ENCODE measurements around the gene ANKRD24. TPM values are rescaled to one million over a fixed set of nuclear protein-coding genes. Genes with fewer than 3 reads are reported as not detected.

Gene ANKRD24
- polyA plus RNA-seq, 3 donors from 2014 or later: 0.24 TPM; not detected in 2

GRCh38 chr19:4197228-4197624 is 14.7 kb downstream of the ANKRD24 start:
- H3K27me3 Mint-ChIP-seq (ENCODE audit: low read depth in 3 of 3): peaks cover 11 to 31% (median 27%) of the 10 kb centered on the region in 3 donors
- H3K36me3 Mint-ChIP-seq: peaks cover 6 to 11% (median 7%) of the 10 kb centered on the region in 3 donors
- DNase-seq: no peak
- peaks cover 7 to 11% of the 10 kb centered on the region in 2 donors for H3K4me1 Mint-ChIP-seq
- H3K4me3 Mint-ChIP-seq: peak overlapping the region in 1 of 5 donors; percentile 21
- H3K9me3 Mint-ChIP-seq: peaks cover 0 to 9% (median 2%) of the 10 kb centered on the region in 6 donors
- peak overlapping the region in 1 of 6 donors; percentile 51 for H3K27ac Mint-ChIP-seq

GRCh38 chr19:4197625-4198466 is 15.4 kb downstream of the ANKRD24 start:
- Mint-ChIP-seq H3K27ac (peak overlapping the region in 2 of 6 donors; percentile 29 to 51), H3K9me3 (peaks cover 0 to 9% (median 2%) of the 10 kb centered on the region in 6 donors), H3K4me3 (no peak overlapping the region), H3K36me3 (peaks cover 6 to 11% (median 7%) of the 10 kb centered on the region in 3 donors), H3K27me3 (ENCODE audit: low read depth in 3 of 3) (peaks cover 11 to 31% (median 27%) of the 10 kb centered on the region in 3 donors), H3K4me1 (peaks cover 7 to 11% of the 10 kb centered on the region in 2 donors)
- no peak for DNase-seq

- peaks cover 0 to 9% (median 2%) of the 10 kb centered on the region in 6 donors for H3K9me3 Mint-ChIP-seq
- H3K4me3 Mint-ChIP-seq: no peak overlapping the region
- H3K36me3 Mint-ChIP-seq: peaks cover 6 to 11% (median 7%) of the 10 kb centered on the region in 3 donors
- no peak overlapping the region for H3K27ac Mint-ChIP-seq
- H3K4me1 Mint-ChIP-seq: peaks cover 7 to 11% of the 10 kb centered on the region in 2 donors
- DNase-seq: no peak
- peaks cover 11 to 32% (median 25%) of the 10 kb centered on the region in 3 donors for H3K27me3 Mint-ChIP-seq (ENCODE audit: low read depth in 3 of 3)
Measured at GRCh38 chr19:4198467-4199126, 16.1 kb downstream of the ANKRD24 start.

GRCh38 chr19:4199699-4200293 is 17.3 kb downstream of the ANKRD24 start:
- no peak overlapping the region for H3K27ac Mint-ChIP-seq
- H3K9me3 Mint-ChIP-seq: peaks cover 0 to 9% (median 2%) of the 10 kb centered on the region in 6 donors
- H3K27me3 Mint-ChIP-seq (ENCODE audit: low read depth in 3 of 3): peaks cover 11 to 24% (median 22%) of the 10 kb centered on the region in 3 donors
- peaks cover 6 to 11% (median 7%) of the 10 kb centered on the region in 3 donors for H3K36me3 Mint-ChIP-seq
- no peak overlapping the region for H3K4me3 Mint-ChIP-seq
- DNase-seq: no peak
- peaks cover 7 to 11% of the 10 kb centered on the region in 2 donors for H3K4me1 Mint-ChIP-seq

DNA sequence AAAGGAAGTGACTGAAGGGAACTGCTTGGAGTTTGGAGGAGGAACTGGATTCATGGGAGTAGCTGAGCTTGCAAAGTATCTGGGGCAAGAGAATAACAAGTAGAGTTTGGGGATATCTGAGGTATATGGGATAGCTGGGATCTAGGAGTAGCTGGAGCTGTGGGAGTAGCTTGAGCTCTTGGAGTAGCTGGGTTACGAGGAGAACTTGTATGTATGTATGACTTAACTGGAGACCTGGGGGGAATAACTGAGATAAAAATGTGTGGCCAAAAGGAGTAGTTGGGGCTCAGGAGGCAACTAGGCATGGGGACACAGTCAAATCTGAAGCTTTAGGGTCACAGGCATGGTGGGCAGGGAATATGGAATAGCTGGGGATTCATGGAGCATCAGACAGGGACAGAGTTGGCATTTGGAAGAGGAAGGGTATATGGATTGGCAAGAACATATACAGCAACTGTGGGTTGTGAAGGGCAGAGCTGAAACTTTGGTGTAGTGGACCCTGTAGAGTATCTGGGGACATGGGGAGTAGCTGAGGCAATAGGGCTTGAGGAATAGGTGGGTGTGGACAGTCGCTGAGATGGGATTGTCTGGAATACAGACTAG is 18.6 kb downstream of the ANKRD24 start:
- no peak for DNase-seq
- peaks cover 7 to 11% of the 10 kb centered on the region in 2 donors for H3K4me1 Mint-ChIP-seq
- no peak overlapping the region for H3K4me3 Mint-ChIP-seq
- H3K27me3 Mint-ChIP-seq (ENCODE audit: low read depth in 3 of 3): peaks cover 11 to 24% (median 19%) of the 10 kb centered on the region in 3 donors
- peaks cover 0 to 9% (median 2%) of the 10 kb centered on the region in 6 donors for H3K9me3 Mint-ChIP-seq
- H3K27ac Mint-ChIP-seq: no peak overlapping the region
- peaks cover 6 to 10% (median 7%) of the 10 kb centered on the region in 3 donors for H3K36me3 Mint-ChIP-seq

DNA sequence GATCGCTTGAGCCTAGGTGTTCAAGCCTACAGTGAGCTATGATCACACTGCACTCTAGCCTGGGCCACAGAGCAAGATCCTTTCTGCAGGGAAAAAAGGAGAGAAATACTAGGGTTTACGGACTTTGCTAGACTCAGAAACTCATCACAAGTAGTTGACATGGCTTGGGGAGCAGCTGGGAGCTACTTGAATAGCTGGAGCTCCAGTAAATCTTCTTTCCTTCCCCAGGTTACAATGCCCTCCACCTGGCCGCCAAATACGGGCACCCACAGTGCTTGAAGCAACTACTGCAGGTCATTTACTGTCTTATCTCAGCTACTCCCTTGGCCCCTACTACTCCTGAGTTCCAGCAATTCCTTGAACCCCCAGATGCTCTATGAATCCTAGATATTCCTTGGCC is 19.3 kb downstream of the ANKRD24 start:
- peaks cover 0 to 9% (median 2%) of the 10 kb centered on the region in 6 donors for H3K9me3 Mint-ChIP-seq
- DNase-seq: no peak
- no peak overlapping the region for H3K4me3 Mint-ChIP-seq
- no peak overlapping the region for H3K27ac Mint-ChIP-seq
- H3K4me1 Mint-ChIP-seq: peaks cover 7 to 11% of the 10 kb centered on the region in 2 donors
- H3K27me3 Mint-ChIP-seq (ENCODE audit: low read depth in 3 of 3): peaks cover 6 to 19% (median 15%) of the 10 kb centered on the region in 3 donors
- peaks cover 6 to 7% (median 7%) of the 10 kb centered on the region in 3 donors for H3K36me3 Mint-ChIP-seq

GRCh38 chr19:4206818-4207484 is 24.5 kb downstream of the ANKRD24 start:
- Mint-ChIP-seq H3K27ac (no peak overlapping the region), H3K27me3 (ENCODE audit: low read depth in 3 of 3) (peaks cover 0 to 8% (median 6%) of the 10 kb centered on the region in 3 donors), H3K9me3 (no peaks in the 10 kb centered on the region), H3K4me3 (no peak overlapping the region), H3K36me3 (no peaks in the 10 kb centered on the region), H3K4me1 (no peaks in the 10 kb centered on the region)
- no peak for DNase-seq

GRCh38 chr19:4208385-4209094 is 26.1 kb downstream of the ANKRD24 start:
- DNase-seq: no peak
- Mint-ChIP-seq H3K27ac (no peak overlapping the region), H3K4me3 (no peak overlapping the region), H3K27me3 (ENCODE audit: low read depth in 3 of 3) (peaks cover 0 to 6% (median 5%) of the 10 kb centered on the region in 3 donors), H3K9me3 (no peaks in the 10 kb centered on the region), H3K4me1 (no peaks in the 10 kb centered on the region), H3K36me3 (no peaks in the 10 kb centered on the region)

- no peak overlapping the region for H3K4me3 Mint-ChIP-seq
- DNase-seq: no peak
- no peaks in the 10 kb centered on the region for H3K36me3 Mint-ChIP-seq
- H3K4me1 Mint-ChIP-seq: peaks cover 12 to 13% of the 10 kb centered on the region in 2 donors
- no peaks in the 10 kb centered on the region for H3K9me3 Mint-ChIP-seq
- H3K27ac Mint-ChIP-seq: no peak overlapping the region
- peaks cover 3 to 6% (median 5%) of the 10 kb centered on the region in 3 donors for H3K27me3 Mint-ChIP-seq (ENCODE audit: low read depth in 3 of 3)
Measured at GRCh38 chr19:4210166-4210731, 27.8 kb downstream of the ANKRD24 start.

- DNase-seq: no peak
- H3K27ac Mint-ChIP-seq: no peak overlapping the region
Measured at GRCh38 chr19:4213116-4213515, 30.6 kb downstream of the ANKRD24 start.

GRCh38 chr19:4215807-4216206 is 33.3 kb downstream of the ANKRD24 start:
- no peak overlapping the region for H3K27ac Mint-ChIP-seq
- H3K4me1 Mint-ChIP-seq: peaks cover 12 to 13% of the 10 kb centered on the region in 2 donors
- DNase-seq: no peak
- peaks cover 2 to 3% (median 2%) of the 10 kb centered on the region in 3 donors for H3K27me3 Mint-ChIP-seq (ENCODE audit: low read depth in 3 of 3)
- no peaks in the 10 kb centered on the region for H3K9me3 Mint-ChIP-seq
- H3K4me3 Mint-ChIP-seq: no peak overlapping the region
- peaks cover 0 to 5% (median 0%) of the 10 kb centered on the region in 3 donors for H3K36me3 Mint-ChIP-seq

More at GRCh38 chr19:4213116-4213515, 30.6 kb downstream of the ANKRD24 start:
- Mint-ChIP-seq H3K4me3 (no peak overlapping the region), H3K36me3 (peaks cover 0 to 5% (median 0%) of the 10 kb centered on the region in 3 donors), H3K27me3 (ENCODE audit: low read depth in 3 of 3) (peaks cover 3 to 5% (median 4%) of the 10 kb centered on the region in 3 donors), H3K9me3 (no peaks in the 10 kb centered on the region), H3K4me1 (peaks cover 12 to 13% of the 10 kb centered on the region in 2 donors)

- Mint-ChIP-seq H3K4me1 (peaks cover 12 to 13% of the 10 kb centered on the region in 2 donors), H3K36me3 (peaks cover 0 to 5% (median 0%) of the 10 kb centered on the region in 3 donors), H3K9me3 (no peaks in the 10 kb centered on the region), H3K4me3 (no peak overlapping the region), H3K27ac (no peak overlapping the region), H3K27me3 (ENCODE audit: low read depth in 3 of 3) (peaks cover 2 to 3% (median 2%) of the 10 kb centered on the region in 3 donors)
- DNase-seq: no peak
Measured at GRCh38 chr19:4216846-4217245, 34.4 kb downstream of the ANKRD24 start.
